A673 (cell line): ENCODE measurements around the gene NR1D1. TPM values are rescaled to one million over a fixed set of nuclear protein-coding genes. Genes with fewer than 3 reads are reported as not detected.

Source experiments
- BruUV-seq: library from RNA; stranded (reverse); fragments of 400-500 nt; replicated peaks from 2 replicates; lab custom pipeline; 2021; lab: Mats Ljungman, UMichigan
- CTCF ChIA-PET: fragments of 300-600 bp; sonication (Branson Sonifier 250); formaldehyde crosslinking; loops from one replicate; lab custom pipeline; 2022; ENCODE audit warnings: antibody characterized with exemption; lab: Charles Lee
- POLR2A ChIA-PET: fragments of 300-600 bp; sonication (Branson Sonifier 250); formaldehyde crosslinking; loops from one replicate; lab custom pipeline; 2022; ENCODE audit warnings: antibody characterized with exemption; ENCODE audit not compliant: low non-redundant PET; lab: Charles Lee
- DNase-seq: peaks from one replicate; pipeline ENCODE4 v3.0.0-alpha.2; 2015; ENCODE audit warnings: low spot score
- H3K27ac ChIP-seq: fragments of 200-600 bp; sonication (generic); 2 replicates; pipeline ENCODE4 v1.5.1; 2016; ENCODE audit warnings: mixed run types, low read depth, mild to moderate bottlenecking, mixed read lengths, antibody characterized with exemption, low read length; ENCODE audit not compliant: poor library complexity, severe bottlenecking
- H3K27me3 ChIP-seq: fragments of 200-600 bp; sonication (generic); replicated peaks from 2 replicates; pipeline ENCODE4 v1.6.1; 2017; ENCODE audit warnings: mixed run types, low read depth, mild to moderate bottlenecking, mixed read lengths, antibody characterized with exemption, low read length; ENCODE audit not compliant: insufficient read depth, poor library complexity
- H3K36me3 ChIP-seq: fragments of 200-600 bp; sonication (generic); 2 replicates; pipeline ENCODE4 v1.6.1; 2016; ENCODE audit warnings: mixed run types, mild to moderate bottlenecking, mixed read lengths, antibody characterized with exemption, low read length; ENCODE audit not compliant: insufficient read depth, poor library complexity, severe bottlenecking
- H3K4me1 ChIP-seq: fragments of 200-600 bp; sonication (generic); 2 replicates; pipeline ENCODE4 v1.6.1; 2017; ENCODE audit warnings: mixed run types, mild to moderate bottlenecking, mixed read lengths, antibody characterized with exemption, low read length; ENCODE audit not compliant: insufficient read depth, poor library complexity, severe bottlenecking
- H3K4me3 ChIP-seq: fragments of 200-600 bp; sonication (generic); 2 replicates; pipeline ENCODE4 v1.5.1; 2016; ENCODE audit warnings: low read depth, mixed run types, mild to moderate bottlenecking, mixed read lengths, low read length; ENCODE audit not compliant: poor library complexity, severe bottlenecking
- H3K9me3 ChIP-seq: fragments of 200-600 bp; sonication (generic); 2 replicates; pipeline ENCODE4 v1.6.1; 2016; ENCODE audit warnings: mixed run types, low read depth, mild to moderate bottlenecking, mixed read lengths, antibody characterized with exemption, low read length; ENCODE audit not compliant: poor library complexity, severe bottlenecking
- EZH2 ChIP-seq: fragments of 200-600 bp; sonication (generic); IDR thresholded peaks from 2 replicates; pipeline ENCODE4 v1.6.1; 2017; ENCODE audit warnings: borderline replicate concordance, low read depth, mild to moderate bottlenecking, mixed read lengths, antibody characterized with exemption, low read length; ENCODE audit not compliant: poor library complexity, severe bottlenecking
- intact Hi-C: fragments of 100-400 bp; cut with micrococcal nuclease; formaldehyde crosslinking; loops from one replicate; pipeline ENCODE4 v1.10.0; 2022; ENCODE audit not compliant: unreplicated experiment
- total RNA-seq: library from RNA; stranded (reverse); gene quantifications from 2 replicates; pipeline ENCODE4 v1.2.3, GENCODE V29; 2021
- TF ChIP-seq, protein P1 (sequence below): fragments of 300-800, 200-600 bp; sonication (generic); conservative IDR thresholded peaks from 2 replicates; pipeline ENCODE4 v1.5.1; 2017; ENCODE audit warnings: low read depth, mild to moderate bottlenecking, antibody characterized with exemption, low read length, moderate library complexity, mixed read lengths

NR1D1 gene
- total RNA-seq, 1 experiment from 2014 or later, result 2.6 TPM

DNA sequence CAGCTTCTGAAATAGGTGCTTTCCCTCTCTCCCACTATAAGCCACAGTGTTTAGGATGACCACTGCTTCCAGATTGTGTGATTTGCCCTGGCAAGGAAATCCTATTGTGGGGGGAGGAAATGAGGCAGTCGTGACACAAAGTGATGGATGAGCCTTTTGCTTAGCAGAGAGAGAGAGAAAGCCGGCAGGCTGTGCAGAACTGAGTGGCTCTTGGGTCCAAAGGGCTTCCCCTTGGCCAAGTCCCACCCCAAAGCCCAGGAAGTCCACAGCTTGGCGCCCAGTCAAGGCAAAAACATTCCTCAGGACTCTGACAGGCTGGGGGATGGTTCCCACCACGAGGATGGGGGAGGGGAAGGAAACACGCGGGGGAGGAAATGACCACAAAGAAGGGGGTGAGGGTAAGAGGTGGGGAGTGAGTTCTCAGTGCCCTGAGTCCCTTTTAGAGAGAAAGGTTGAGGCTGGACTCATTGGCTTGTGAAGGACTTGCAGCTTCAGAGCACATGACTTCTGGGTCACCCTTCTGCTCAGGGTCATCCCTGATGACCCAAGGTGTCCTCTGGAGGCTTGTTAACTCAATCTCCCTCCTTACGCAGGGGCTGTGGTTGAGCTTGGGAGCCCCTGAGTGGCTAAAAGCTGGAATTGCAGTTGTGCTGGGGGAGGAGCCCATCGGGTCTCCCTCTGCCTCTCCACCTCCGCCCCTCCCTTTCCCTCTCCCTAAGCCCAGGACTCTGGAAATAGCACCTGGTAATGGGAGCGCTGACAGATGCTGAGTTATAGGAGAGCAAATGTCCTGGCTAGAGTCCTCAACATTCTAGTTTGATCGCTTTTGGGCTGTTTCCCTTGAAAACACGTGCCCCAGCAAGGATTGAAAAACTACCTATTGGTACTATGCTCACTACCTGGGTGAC lies 11.1 kb upstream of the NR1D1 start:
- Histone ChIP-seq H3K27ac (no peak overlapping the region), H3K4me1 (peaks cover 26% of the 10 kb centered on the region), H3K9me3 (no peaks in the 10 kb centered on the region), H3K27me3 (no peaks in the 10 kb centered on the region), H3K4me3 (no peak overlapping the region), H3K36me3 (no peaks in the 10 kb centered on the region)
- peak; percentile 78 for DNase-seq
- no TSS peak for BruUV-seq
- intact Hi-C loops, result loop anchor here (5.0 kb wide), 1 partner anchor 181 kb away; no protein-coding TSS in a partner anchor
- CTCF ChIA-PET, result no interaction called here
- TF ChIP-seq, protein P1, sequence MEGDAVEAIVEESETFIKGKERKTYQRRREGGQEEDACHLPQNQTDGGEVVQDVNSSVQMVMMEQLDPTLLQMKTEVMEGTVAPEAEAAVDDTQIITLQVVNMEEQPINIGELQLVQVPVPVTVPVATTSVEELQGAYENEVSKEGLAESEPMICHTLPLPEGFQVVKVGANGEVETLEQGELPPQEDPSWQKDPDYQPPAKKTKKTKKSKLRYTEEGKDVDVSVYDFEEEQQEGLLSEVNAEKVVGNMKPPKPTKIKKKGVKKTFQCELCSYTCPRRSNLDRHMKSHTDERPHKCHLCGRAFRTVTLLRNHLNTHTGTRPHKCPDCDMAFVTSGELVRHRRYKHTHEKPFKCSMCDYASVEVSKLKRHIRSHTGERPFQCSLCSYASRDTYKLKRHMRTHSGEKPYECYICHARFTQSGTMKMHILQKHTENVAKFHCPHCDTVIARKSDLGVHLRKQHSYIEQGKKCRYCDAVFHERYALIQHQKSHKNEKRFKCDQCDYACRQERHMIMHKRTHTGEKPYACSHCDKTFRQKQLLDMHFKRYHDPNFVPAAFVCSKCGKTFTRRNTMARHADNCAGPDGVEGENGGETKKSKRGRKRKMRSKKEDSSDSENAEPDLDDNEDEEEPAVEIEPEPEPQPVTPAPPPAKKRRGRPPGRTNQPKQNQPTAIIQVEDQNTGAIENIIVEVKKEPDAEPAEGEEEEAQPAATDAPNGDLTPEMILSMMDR, result peak; percentile 63
- no peak for TF ChIP-seq EZH2
- POLR2A ChIA-PET, result no interaction called here

DNA sequence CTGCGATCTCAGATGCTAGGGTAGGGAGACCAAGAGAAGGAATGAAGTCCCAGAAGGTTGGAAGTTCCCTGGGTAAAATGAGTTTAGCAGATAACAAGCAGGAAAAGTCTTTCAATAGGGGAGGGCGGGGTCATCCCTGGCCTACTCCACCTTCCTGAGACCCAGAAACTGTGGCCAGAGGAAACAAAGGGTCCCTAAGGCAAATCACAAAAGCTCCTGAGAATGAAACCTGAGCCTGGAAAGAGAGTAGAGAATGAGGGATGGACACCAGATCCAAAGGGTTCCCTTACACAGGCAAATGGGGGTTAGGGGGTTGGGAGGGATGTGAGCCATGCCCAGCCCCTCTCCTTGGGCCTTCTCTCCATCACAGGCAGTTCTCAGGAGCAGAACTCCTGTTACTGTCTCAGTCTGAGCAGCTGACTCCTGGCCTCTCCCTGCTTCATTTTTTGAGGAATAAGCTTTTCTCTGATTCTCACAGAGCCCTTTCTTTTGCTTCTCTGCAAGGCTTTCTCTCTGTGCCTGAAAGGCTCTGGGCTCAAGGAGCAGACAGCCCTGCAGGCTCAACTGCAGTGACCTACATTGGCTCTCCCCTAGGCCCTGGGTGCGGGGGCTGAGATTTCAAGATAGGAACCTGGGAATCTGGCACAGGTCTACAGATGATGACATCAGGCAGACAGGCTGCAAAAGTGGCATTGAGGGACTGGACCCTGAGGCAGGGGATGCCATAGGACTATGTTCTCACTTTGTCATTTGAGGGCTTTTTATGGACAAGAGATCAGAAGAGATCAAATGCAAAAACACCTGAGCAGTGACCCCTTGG lies 9.8 kb upstream of the NR1D1 start:
- intact Hi-C loops, result loop anchor here (5.0 kb wide), 1 partner anchor 182 kb away; no protein-coding TSS in a partner anchor
- Histone ChIP-seq H3K27ac (no peak overlapping the region), H3K27me3 (no peaks in the 10 kb centered on the region), H3K9me3 (no peaks in the 10 kb centered on the region), H3K4me1 (peaks cover 26% of the 10 kb centered on the region), H3K36me3 (no peaks in the 10 kb centered on the region), H3K4me3 (no peak overlapping the region)
- no TSS peak for BruUV-seq
- POLR2A ChIA-PET, result no interaction called here
- DNase-seq, result no peak
- TF ChIP-seq, protein P1, result no peak
- TF ChIP-seq EZH2, result no peak
- CTCF ChIA-PET, result interaction anchor here (0.5 kb wide), 1 partner anchor 34 kb away, joined by 3 read pairs; no protein-coding TSS in a partner anchor

DNA sequence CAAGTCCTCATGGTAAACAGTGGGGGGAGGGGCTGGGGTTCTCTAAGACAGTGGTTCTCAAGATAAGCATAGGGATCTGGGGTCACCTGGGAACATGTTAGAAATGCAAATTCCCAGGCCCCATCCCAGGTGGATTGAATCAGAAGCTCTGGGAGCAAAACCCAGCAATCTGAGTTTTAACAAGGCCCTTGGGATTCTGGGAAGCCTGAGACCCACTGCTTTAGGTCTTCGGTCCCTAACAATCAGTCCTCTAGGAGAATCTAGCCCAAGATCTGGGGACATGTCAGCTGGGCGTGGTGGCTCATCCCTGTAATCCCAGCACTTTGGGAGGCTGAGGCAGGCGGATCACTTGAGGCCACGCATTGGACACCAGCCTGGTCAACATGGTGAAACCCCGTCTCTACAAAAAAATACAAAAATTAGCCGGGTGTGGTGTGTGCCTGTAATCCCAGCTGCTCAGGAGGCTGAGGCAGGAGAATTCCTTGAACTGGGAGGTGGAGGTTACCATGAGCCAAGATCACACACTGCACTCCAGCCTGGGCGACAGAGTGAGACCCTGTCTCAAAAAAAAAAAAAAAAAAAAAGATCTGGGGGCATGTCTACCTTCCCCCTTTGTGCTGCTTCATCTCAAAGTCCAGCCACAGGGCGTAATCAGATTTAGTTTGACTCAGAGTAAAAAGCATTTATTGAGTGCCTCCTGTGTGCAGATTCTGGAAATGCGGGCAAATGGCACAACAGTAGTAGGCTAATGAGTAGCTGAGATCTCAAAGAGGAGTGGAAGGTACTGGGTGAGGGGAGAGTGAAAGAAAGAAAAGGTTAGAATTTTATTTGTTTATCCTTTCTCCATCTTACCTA lies 8.8 kb upstream of the NR1D1 start:
- intact Hi-C loops, result no loop called here
- TF ChIP-seq, protein P1, result no peak; the same call in 1 of the 2 replicates
- no peak for TF ChIP-seq EZH2
- no peaks in the 10 kb centered on the region for H3K36me3 ChIP-seq
- CTCF ChIA-PET, result no interaction called here
- POLR2A ChIA-PET, result no interaction called here
- no peak overlapping the region for H3K27ac ChIP-seq
- H3K9me3 ChIP-seq, result no peaks in the 10 kb centered on the region
- H3K27me3 ChIP-seq, result no peaks in the 10 kb centered on the region
- H3K4me1 ChIP-seq, result peaks cover 26% of the 10 kb centered on the region
- no peak overlapping the region for H3K4me3 ChIP-seq
- DNase-seq, result no peak
- no TSS peak for BruUV-seq
